SK-N-SH (cell line): Measurements from ENCODE around the gene PBX1. TPM values are rescaled to one million over a fixed set of nuclear protein-coding genes. Genes with fewer than 3 reads are reported as not detected.

Experiments
- CTCF ChIA-PET: fragments of 300-600, 350-600 bp; formaldehyde crosslinking; extraction: SDS; loops from one replicate; lab custom pipeline; 2021; lab: Yijun Ruan, JAX
- POLR2A ChIA-PET: fragments of 350-600 bp; sonication (Branson Sonifier 250); formaldehyde crosslinking; extraction: SDS; loops from one replicate; lab custom pipeline; 2020; ENCODE audit warnings: antibody characterized with exemption, inconsistent platforms; lab: Yijun Ruan, JAX
- DNase-seq: peaks from one replicate; pipeline ENCODE4 v3.0.0; 2012
- H2AFZ ChIP-seq: fragments of 200-600 bp; sonication (generic); 2 replicates; pipeline ENCODE4 v1.8.1; 2016; ENCODE audit warnings: antibody characterized with exemption, mild to moderate bottlenecking, low read depth
- H3F3A ChIP-seq: fragments of 200-600 bp; sonication (generic); replicated peaks from 2 replicates; pipeline ENCODE3; 2016; ENCODE audit warnings: antibody characterized with exemption, mild to moderate bottlenecking; ENCODE audit not compliant: insufficient read depth
- H3K27ac ChIP-seq, 2 experiments: fragments of 200-500 bp in 1 of 2; fragments of 200-600 bp in 1 of 2; sonication (Bioruptor generic) in 1 of 2; sonication (generic), shearing (Covaris generic) in 1 of 2; 2 replicates each; pipeline versions ENCODE4 v1.5.1 to v1.6.1; 2014 to 2016; ENCODE audit warnings: low read depth in 2 of 2, inconsistent platforms in 1 of 2, low read length in 1 of 2, mild to moderate bottlenecking in 1 of 2, mixed read lengths in 1 of 2
- H3K27me3 ChIP-seq: fragments of 200-600 bp; sonication (generic), shearing (Covaris generic); 2 replicates; pipeline ENCODE4 v1.6.1; 2016; ENCODE audit warnings: mixed run types; ENCODE audit not compliant: insufficient read depth
- H3K36me3 ChIP-seq, 2 experiments: fragments of 200-500 bp in 1 of 2; fragments of 200-600 bp in 1 of 2; sonication (Bioruptor generic) in 1 of 2; sonication (generic) in 1 of 2; replicated peaks in 1 of 2; 2 replicates each; pipeline versions ENCODE3 to v1.5.1; 2014 to 2016; ENCODE audit warnings: low read length in 1 of 2, mild to moderate bottlenecking in 1 of 2; ENCODE audit not compliant: insufficient read depth in 2 of 2, control insufficient read depth in 1 of 2
- H3K4me1 ChIP-seq, 2 experiments: fragments of 200-500 bp in 1 of 2; fragments of 200-600 bp in 1 of 2; sonication (Bioruptor generic) in 1 of 2; sonication (generic), shearing (Covaris generic) in 1 of 2; 2 replicates each; pipeline versions ENCODE4 v1.5.1 to v1.6.1; 2014 to 2016; ENCODE audit warnings: low read depth in 1 of 2, low read length in 1 of 2, mixed run types in 1 of 2; ENCODE audit not compliant: insufficient read depth in 2 of 2, control insufficient read depth in 1 of 2
- H3K4me2 ChIP-seq: fragments of 200-600 bp; sonication (generic), shearing (Covaris generic); 2 replicates; pipeline ENCODE4 v1.6.1; 2017; ENCODE audit warnings: mixed run types
- H3K4me3 ChIP-seq, 2 experiments: fragments of 200-500 bp in 1 of 2; fragments of 200-600 bp in 1 of 2; sonication (Bioruptor generic) in 1 of 2; sonication (generic), shearing (Covaris generic) in 1 of 2; 2 replicates each; pipeline versions ENCODE4 v1.5.1 to v1.8.1; 2014 to 2016; ENCODE audit warnings: low read depth in 2 of 2, inconsistent platforms in 1 of 2, low read length in 1 of 2, mild to moderate bottlenecking in 1 of 2, mixed read lengths in 1 of 2, moderate library complexity in 1 of 2
- H3K79me2 ChIP-seq: fragments of 200-600 bp; sonication (generic); 2 replicates; pipeline ENCODE4 v1.8.1; 2017; ENCODE audit warnings: mild to moderate bottlenecking; ENCODE audit not compliant: insufficient read depth
- H3K9ac ChIP-seq: fragments of 200-600 bp; sonication (generic); 2 replicates; pipeline ENCODE4 v1.6.1; 2017; ENCODE audit warnings: mixed run types
- H3K9me2 ChIP-seq: fragments of 200-600 bp; sonication (generic); 2 replicates; pipeline ENCODE4 v1.6.1; 2017; ENCODE audit warnings: mixed run types
- H3K9me3 ChIP-seq: fragments of 200-600 bp; sonication (generic); 2 replicates; pipeline ENCODE4 v1.6.1; 2017; ENCODE audit warnings: mixed run types, mild to moderate bottlenecking, moderate library complexity
- H4K20me1 ChIP-seq: fragments of 200-600 bp; sonication (generic); 2 replicates; pipeline ENCODE4 v1.6.1; 2017; ENCODE audit warnings: mild to moderate bottlenecking, mixed run types; ENCODE audit not compliant: insufficient read depth
- ELF1 ChIP-seq: IDR thresholded peaks from 2 replicates; pipeline ENCODE4 v1.4.0; 2012
- EP300 ChIP-seq, 2 experiments: IDR thresholded peaks; 2 replicates each; pipeline versions ENCODE4 v1.4.0 to v1.6.1; 2012; ENCODE audit warnings: borderline replicate concordance in 1 of 2, low read depth in 1 of 2, low read length in 1 of 2
- FOXJ3 ChIP-seq: sonication (generic); formaldehyde crosslinking; IDR thresholded peaks from 2 replicates; pipeline ENCODE4 v1.5.1; 2020; ENCODE audit warnings: mild to moderate bottlenecking, missing genetic modification reagents
- FOXM1 ChIP-seq: IDR thresholded peaks from 2 replicates; pipeline ENCODE4 v1.4.0; 2012; ENCODE audit warnings: low read depth, mild to moderate bottlenecking
- GATA2 ChIP-seq: sonication (generic); formaldehyde crosslinking; IDR thresholded peaks from 2 replicates; pipeline ENCODE4 v1.5.0; 2020; ENCODE audit warnings: mild to moderate bottlenecking, missing genetic modification reagents
- JUND ChIP-seq: IDR thresholded peaks from 2 replicates; pipeline ENCODE4 v1.4.0; 2012
- MEF2A ChIP-seq: IDR thresholded peaks from 2 replicates; pipeline ENCODE4 v1.4.0; 2012; ENCODE audit warnings: low read depth, borderline replicate concordance
- MXI1 ChIP-seq: IDR thresholded peaks from 2 replicates; pipeline ENCODE4 v1.6.1; 2012; ENCODE audit warnings: mild to moderate bottlenecking, low read depth, low read length, improper control_type of control experiment
- NFIC ChIP-seq: IDR thresholded peaks from 2 replicates; pipeline ENCODE4 v1.4.0; 2012; ENCODE audit warnings: borderline replicate concordance
- POLR2AphosphoS5 ChIP-seq: IDR thresholded peaks from 2 replicates; pipeline ENCODE4 v1.6.1; 2012; ENCODE audit warnings: low read depth, low read length
- RAD21 ChIP-seq: IDR thresholded peaks from 2 replicates; pipeline ENCODE4 v1.6.1; 2012; ENCODE audit warnings: mild to moderate bottlenecking, low read length
- RCOR1 ChIP-seq: fragments of 150-350 bp; IDR thresholded peaks from 2 replicates; pipeline ENCODE4 v1.6.1; 2017; ENCODE audit warnings: antibody characterized with exemption, low read length
- REST ChIP-seq: IDR thresholded peaks from 2 replicates; pipeline ENCODE4 v1.6.1; 2012; ENCODE audit warnings: mild to moderate bottlenecking, low read depth, low read length, moderate library complexity
- SMC3 ChIP-seq: IDR thresholded peaks from 2 replicates; pipeline ENCODE4 v1.6.1; 2012; ENCODE audit warnings: low read depth, low read length, improper control_type of control experiment
- TAF1 ChIP-seq: IDR thresholded peaks from 2 replicates; pipeline ENCODE4 v1.6.1; 2012; ENCODE audit warnings: low read depth, mild to moderate bottlenecking, low read length, moderate library complexity, borderline replicate concordance
- TCF12 ChIP-seq: IDR thresholded peaks from 2 replicates; pipeline ENCODE4 v1.4.0; 2012
- YY1 ChIP-seq: IDR thresholded peaks from 2 replicates; pipeline ENCODE4 v1.4.0; 2012; ENCODE audit warnings: low read depth, mild to moderate bottlenecking
- WGBS: methylation state at CpG from one replicate; pipeline ENCODE4 v1.1.6; 2017; ENCODE audit warnings: low lambda C conversion rate; 5-methylcytosine and 5-hydroxymethylcytosine counted together
- polyA plus RNA-seq, 3 experiments: library from polyadenylated mRNA; depleted of rRNA; stranded (reverse); fragments of >200 nt; gene quantifications; 2 replicates each; pipeline ENCODE4 v1.2.3, GENCODE V29; 2012
- TF ChIP-seq, protein P1 (sequence below): IDR thresholded peaks from 2 replicates; pipeline ENCODE4; 2012
- TF ChIP-seq, protein P2 (sequence below): fragments of 150-350 bp; IDR thresholded peaks from 2 replicates; pipeline ENCODE4 v1.6.1; 2016; ENCODE audit warnings: mild to moderate bottlenecking, low read depth, low read length
- TF ChIP-seq, protein P3 (sequence below): IDR thresholded peaks from 2 replicates; pipeline ENCODE4 v1.4.0; 2012; ENCODE audit warnings: low read depth

PBX1 gene
- polyA plus RNA-seq, 1 of the 3 experiments (the other 2 are of a cell fraction) = 27.0 TPM

GRCh38 chr1:164739189-164739588 is 180.2 kb downstream of the PBX1 start:
- Histone ChIP-seq H3K27ac (no peak overlapping the region), H3K4me3 (no peak overlapping the region), H3K36me3 (no peaks in the 10 kb centered on the region), H3K9ac (no peak overlapping the region), H3K9me3 (no peaks in the 10 kb centered on the region), H3K9me2 (no peaks in the 10 kb centered on the region), H3K27me3 (no peaks in the 10 kb centered on the region), H2AFZ (no peak overlapping the region), H3K4me2 (no peak overlapping the region), H4K20me1 (no peaks in the 10 kb centered on the region), H3K79me2 (no peaks in the 10 kb centered on the region), H3K4me1 (peaks cover 10 to 12% of the 10 kb centered on the region in 2 experiments), H3F3A (peaks cover 12% of the 10 kb centered on the region)
- ChIA-PET POLR2A (no interaction called here), CTCF (interaction anchor here (0.6 to 0.8 kb wide), 2 partner anchors 9 to 23 kb away, joined by 3 read pairs; no protein-coding TSS in a partner anchor)
- 92% methylated on average over 10 of the region's 10 CpGs for WGBS
- TF ChIP-seq REST (no peak), YY1 (no peak), FOXM1 (no peak), TAF1 (no peak), POLR2AphosphoS5 (no peak), EP300 (IDR thresholded peaks at IDR 0.05; ENCODE audit: borderline replicate concordance in 1 of 2, low read depth in 1 of 2, low read length in 1 of 2) (no peak), GATA2 (CRISPR knock-in tag) (no peak), SMC3 (no peak)
- TF ChIP-seq, protein P1, sequence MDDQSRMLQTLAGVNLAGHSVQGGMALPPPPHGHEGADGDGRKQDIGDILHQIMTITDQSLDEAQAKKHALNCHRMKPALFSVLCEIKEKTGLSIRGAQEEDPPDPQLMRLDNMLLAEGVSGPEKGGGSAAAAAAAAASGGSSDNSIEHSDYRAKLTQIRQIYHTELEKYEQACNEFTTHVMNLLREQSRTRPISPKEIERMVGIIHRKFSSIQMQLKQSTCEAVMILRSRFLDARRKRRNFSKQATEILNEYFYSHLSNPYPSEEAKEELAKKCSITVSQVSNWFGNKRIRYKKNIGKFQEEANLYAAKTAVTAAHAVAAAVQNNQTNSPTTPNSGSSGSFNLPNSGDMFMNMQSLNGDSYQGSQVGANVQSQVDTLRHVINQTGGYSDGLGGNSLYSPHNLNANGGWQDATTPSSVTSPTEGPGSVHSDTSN = no peak
- TF ChIP-seq, protein P2, sequence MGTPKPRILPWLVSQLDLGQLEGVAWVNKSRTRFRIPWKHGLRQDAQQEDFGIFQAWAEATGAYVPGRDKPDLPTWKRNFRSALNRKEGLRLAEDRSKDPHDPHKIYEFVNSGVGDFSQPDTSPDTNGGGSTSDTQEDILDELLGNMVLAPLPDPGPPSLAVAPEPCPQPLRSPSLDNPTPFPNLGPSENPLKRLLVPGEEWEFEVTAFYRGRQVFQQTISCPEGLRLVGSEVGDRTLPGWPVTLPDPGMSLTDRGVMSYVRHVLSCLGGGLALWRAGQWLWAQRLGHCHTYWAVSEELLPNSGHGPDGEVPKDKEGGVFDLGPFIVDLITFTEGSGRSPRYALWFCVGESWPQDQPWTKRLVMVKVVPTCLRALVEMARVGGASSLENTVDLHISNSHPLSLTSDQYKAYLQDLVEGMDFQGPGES = no peak
- no peak for DNase-seq

DNA sequence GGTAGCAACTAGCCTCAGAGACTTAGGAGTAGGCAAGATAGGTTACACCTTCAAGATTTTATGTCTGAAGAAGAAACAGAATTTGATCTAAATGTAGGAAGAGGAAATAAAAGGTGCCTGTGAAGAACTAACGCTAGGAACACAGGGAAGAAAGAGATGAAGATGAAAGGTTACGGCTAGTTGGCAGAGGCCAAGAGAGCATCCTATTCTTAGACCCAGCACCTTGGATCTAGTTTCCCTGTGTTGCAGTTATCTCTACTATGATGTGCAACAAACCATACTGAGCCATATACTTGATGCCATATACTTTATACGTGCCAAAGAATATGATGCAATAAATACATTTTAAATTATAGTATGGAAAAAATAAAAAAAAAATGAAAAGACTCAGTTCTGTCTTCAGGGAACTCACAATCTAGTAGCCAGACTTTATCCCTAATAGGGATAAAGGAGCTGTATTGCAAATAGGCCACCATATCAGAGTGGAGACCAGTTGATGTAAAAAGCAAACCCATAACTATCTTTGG is 181.1 kb downstream of the PBX1 start:
- no peak overlapping the region for H3K4me3 ChIP-seq
- H3K4me1 ChIP-seq = peaks cover 9 to 11% of the 10 kb centered on the region in 2 experiments
- H2AFZ ChIP-seq = no peak overlapping the region
- peaks cover 9% of the 10 kb centered on the region for H3F3A ChIP-seq
- H3K4me2 ChIP-seq = no peak overlapping the region
- H3K79me2 ChIP-seq = no peaks in the 10 kb centered on the region
- ChIA-PET POLR2A (no interaction called here), CTCF (no interaction called here)
- H3K9ac ChIP-seq = no peak overlapping the region
- H3K9me2 ChIP-seq = no peaks in the 10 kb centered on the region
- H3K27ac ChIP-seq = no peak overlapping the region
- H3K36me3 ChIP-seq = no peaks in the 10 kb centered on the region
- DNase-seq = no peak
- no peaks in the 10 kb centered on the region for H4K20me1 ChIP-seq
- 93% methylated on average over 3 of the region's 3 CpGs for WGBS
- H3K9me3 ChIP-seq = no peaks in the 10 kb centered on the region
- no peaks in the 10 kb centered on the region for H3K27me3 ChIP-seq
- TF ChIP-seq REST (no peak), FOXM1 (no peak), FOXJ3 (CRISPR knock-in tag) (no peak), MEF2A (no peak), RCOR1 (no peak), POLR2AphosphoS5 (no peak), MXI1 (no peak), TCF12 (no peak), RAD21 (no peak), JUND (no peak), GATA2 (CRISPR knock-in tag) (no peak), ELF1 (no peak), NFIC (no peak)
- TF ChIP-seq, protein P3, sequence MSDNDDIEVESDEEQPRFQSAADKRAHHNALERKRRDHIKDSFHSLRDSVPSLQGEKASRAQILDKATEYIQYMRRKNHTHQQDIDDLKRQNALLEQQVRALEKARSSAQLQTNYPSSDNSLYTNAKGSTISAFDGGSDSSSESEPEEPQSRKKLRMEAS = no peak
